Measurements from ENCODE around the gene RSPH1. TPM values are rescaled to one million over a fixed set of nuclear protein-coding genes. Genes with fewer than 3 reads are reported as not detected.

The RSPH1 gene
- total RNA-seq, 1 donor from 2014 or later, result not detected

GRCh38 chr21:42468491-42469131 lies 27.4 kb downstream of the RSPH1 start:
- intact Hi-C loops (cut with micrococcal nuclease), result no loop called here

- intact Hi-C loops (cut with micrococcal nuclease), result loop anchor here (1.0 kb wide), 1 partner anchor 70 kb away; no protein-coding TSS in a partner anchor
These were observed 28.7 kb downstream of the RSPH1 start for GRCh38 chr21:42467140-42467983.

GRCh38 chr21:42466700-42467099 lies 29.3 kb downstream of the RSPH1 start:
- intact Hi-C loops (cut with micrococcal nuclease), result loop anchor here (1.0 kb wide), 1 partner anchor 71 kb away; no protein-coding TSS in a partner anchor

- intact Hi-C loops (cut with micrococcal nuclease), result no loop called here
These were observed 30.3 kb downstream of the RSPH1 start for GRCh38 chr21:42465803-42466127.

- intact Hi-C loops (cut with micrococcal nuclease), result no loop called here
These were observed 30.8 kb downstream of the RSPH1 start for GRCh38 chr21:42465008-42465802.

GRCh38 chr21:42463861-42464515 lies 32.0 kb downstream of the RSPH1 start:
- intact Hi-C loops (cut with micrococcal nuclease), result loop anchor here (1.0 to 5.0 kb wide), 2 partner anchors 32 to 63 kb away; partner anchors contain the start of gene RSPH1

- intact Hi-C loops (cut with micrococcal nuclease), result loop anchor here (5.0 kb wide), 1 partner anchor 65 kb away; no protein-coding TSS in a partner anchor
These were observed 33.8 kb downstream of the RSPH1 start for GRCh38 chr21:42461881-42462877.

GRCh38 chr21:42461185-42461520 lies 34.9 kb downstream of the RSPH1 start:
- intact Hi-C loops (cut with micrococcal nuclease), result loop anchor here (5.0 kb wide), 1 partner anchor 66 kb away; no protein-coding TSS in a partner anchor

- intact Hi-C loops (cut with micrococcal nuclease), result loop anchor here (5.0 kb wide), 1 partner anchor 67 kb away; no protein-coding TSS in a partner anchor
These were observed 35.4 kb downstream of the RSPH1 start for GRCh38 chr21:42460391-42461184.

GRCh38 chr21:42459546-42460215 lies 36.3 kb downstream of the RSPH1 start:
- intact Hi-C loops (cut with micrococcal nuclease), result loop anchor here (5.0 kb wide), 1 partner anchor 68 kb away; no protein-coding TSS in a partner anchor

GRCh38 chr21:42459082-42459460 lies 37.0 kb downstream of the RSPH1 start:
- intact Hi-C loops (cut with micrococcal nuclease), result no loop called here

- intact Hi-C loops (cut with micrococcal nuclease), result no loop called here
These were observed 39.6 kb downstream of the RSPH1 start for GRCh38 chr21:42456457-42456856.

- intact Hi-C loops (cut with micrococcal nuclease), result no loop called here
These were observed 40.1 kb downstream of the RSPH1 start for GRCh38 chr21:42455754-42456440.

- intact Hi-C loops (cut with micrococcal nuclease), result no loop called here
These were observed 40.8 kb downstream of the RSPH1 start for GRCh38 chr21:42455196-42455595.

- intact Hi-C loops (cut with micrococcal nuclease), result no loop called here
These were observed 41.2 kb downstream of the RSPH1 start for GRCh38 chr21:42454786-42455185.

GRCh38 chr21:42453986-42454570 lies 41.9 kb downstream of the RSPH1 start:
- intact Hi-C loops (cut with micrococcal nuclease), result no loop called here

GRCh38 chr21:42453224-42453985 lies 42.6 kb downstream of the RSPH1 start:
- intact Hi-C loops (cut with micrococcal nuclease), result no loop called here
